HCT116 (cell line): ENCODE measurements around the gene WWP2.

Experiments used
- ATF3 ChIP-seq: IDR thresholded peaks from 2 replicates; pipeline ENCODE4 v1.6.1; 2012
- CBX3 ChIP-seq: IDR thresholded peaks from 2 replicates; pipeline ENCODE4 v1.6.1; 2012; ENCODE audit warnings: low read depth
- CTCF ChIP-seq, 3 experiments: fragments of 200-600 bp in 1 of 3; sonication (generic) in 1 of 3; IDR thresholded peaks in 2 of 3; conservative IDR thresholded peaks in 1 of 3; 2 replicates each; pipeline ENCODE4 v1.5.1; 2012 to 2017; ENCODE audit warnings: low read depth in 2 of 3, low read length in 2 of 3, antibody characterized with exemption in 1 of 3, borderline replicate concordance in 1 of 3, control low read depth in 1 of 3, mild to moderate bottlenecking in 1 of 3, mixed read lengths in 1 of 3, mixed run types in 1 of 3, moderate library complexity in 1 of 3; ENCODE audit not compliant: insufficient read depth in 1 of 3
- ELF1 ChIP-seq: IDR thresholded peaks from 2 replicates; pipeline ENCODE4 v1.6.1; 2012; ENCODE audit warnings: low read depth, borderline replicate concordance
- EZH2 ChIP-seq: fragments of 200-600 bp; sonication (generic); IDR thresholded peaks from 2 replicates; pipeline ENCODE4 v1.6.1; 2017; ENCODE audit warnings: antibody characterized with exemption, mixed run types
- EZH2phosphoT487 ChIP-seq: fragments of 200-600 bp; IDR thresholded peaks from 2 replicates; pipeline ENCODE4 v1.6.1; 2018; ENCODE audit warnings: antibody characterized with exemption, borderline replicate concordance
- POLR2A ChIP-seq: IDR thresholded peaks from 2 replicates; pipeline ENCODE4 v1.7.0; 2011; ENCODE audit warnings: borderline replicate concordance; ENCODE audit not compliant: insufficient read depth, insufficient read length; ENCODE audit errors: extremely low read depth
- POLR2AphosphoS5 ChIP-seq: IDR thresholded peaks from 2 replicates; pipeline ENCODE4 v1.6.1; 2011; ENCODE audit warnings: mild to moderate bottlenecking, low read depth, low read length, moderate library complexity
- TF ChIP-seq, protein P1 (sequence below): IDR thresholded peaks from 2 replicates; pipeline ENCODE4 v1.6.1; 2012

- TF ChIP-seq EZH2phosphoT487 (no peak), EZH2 (no peak), POLR2A (no peak), ATF3 (no peak), CTCF (IDR thresholded peaks at IDR 0.05 in 2 of 3, conservative IDR thresholded peaks at IDR 0.05 in 1 of 3; ENCODE audit: borderline replicate concordance in 1 of 3, insufficient read depth in 1 of 3, low read depth in 2 of 3, low read length in 2 of 3) (no peak), POLR2AphosphoS5 (no peak), CBX3 (no peak), ELF1 (no peak)
- TF ChIP-seq, protein P1, sequence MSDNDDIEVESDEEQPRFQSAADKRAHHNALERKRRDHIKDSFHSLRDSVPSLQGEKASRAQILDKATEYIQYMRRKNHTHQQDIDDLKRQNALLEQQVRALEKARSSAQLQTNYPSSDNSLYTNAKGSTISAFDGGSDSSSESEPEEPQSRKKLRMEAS = no peak
Measured at GRCh38 chr16:69794486-69794885, 32.4 kb downstream of the WWP2 start.
